DOHH2 (cell line): Measurements from ENCODE around the gene PXT1.

ENCODE experiments used
- H3F3A ChIP-seq: fragments of 200-600 bp; sonication (generic), shearing (Covaris generic); 2 replicates; pipeline ENCODE4 v1.6.0; 2016; ENCODE audit warnings: antibody characterized with exemption, mild to moderate bottlenecking; ENCODE audit not compliant: control insufficient read depth, insufficient read depth
- H3K27ac ChIP-seq: fragments of 200-600 bp; sonication (generic); 2 replicates; pipeline ENCODE4 v1.5.1; 2014; ENCODE audit warnings: low read depth, mild to moderate bottlenecking, low read length, moderate library complexity
- H3K27me3 ChIP-seq: fragments of 200-600 bp; sonication (generic); 2 replicates; pipeline ENCODE4 v1.6.1; 2014; ENCODE audit warnings: mild to moderate bottlenecking, low read length, mixed read lengths; ENCODE audit not compliant: control insufficient read depth
- H3K36me3 ChIP-seq: fragments of 200-600 bp; sonication (generic); 2 replicates; pipeline ENCODE4 v1.6.1; 2014; ENCODE audit warnings: mild to moderate bottlenecking, low read length, moderate library complexity, mixed read lengths; ENCODE audit not compliant: control insufficient read depth
- H3K4me1 ChIP-seq: fragments of 200-600 bp; sonication (generic); 2 replicates; pipeline ENCODE4 v1.6.1; 2014; ENCODE audit warnings: mild to moderate bottlenecking, low read length, mixed read lengths; ENCODE audit not compliant: control insufficient read depth
- H3K4me2 ChIP-seq: fragments of 200-600 bp; sonication (generic); 2 replicates; pipeline ENCODE4 v1.6.0; 2014; ENCODE audit warnings: mild to moderate bottlenecking, low read length, moderate library complexity
- H3K4me3 ChIP-seq: fragments of 200-600 bp; sonication (generic); 2 replicates; pipeline ENCODE4 v1.5.1; 2014; ENCODE audit warnings: mild to moderate bottlenecking, low read length, mixed read lengths
- H3K79me2 ChIP-seq: fragments of 200-600 bp; sonication (generic); 2 replicates; pipeline ENCODE4 v1.6.1; 2014; ENCODE audit warnings: mild to moderate bottlenecking, low read length, mixed read lengths; ENCODE audit not compliant: control insufficient read depth
- H3K9me2 ChIP-seq: fragments of 200-600 bp; sonication (generic); replicated peaks from 2 replicates; pipeline ENCODE4 v1.6.1; 2014; ENCODE audit warnings: mild to moderate bottlenecking, low read length, mixed read lengths; ENCODE audit not compliant: control insufficient read depth
- H3K9me3 ChIP-seq: fragments of 200-600 bp; sonication (generic); 2 replicates; pipeline ENCODE4 v1.6.1; 2014; ENCODE audit warnings: antibody characterized with exemption, low read length, mixed read lengths; ENCODE audit not compliant: control insufficient read depth, insufficient read depth
- H4K20me1 ChIP-seq: fragments of 200-600 bp; sonication (generic); 2 replicates; pipeline ENCODE4 v1.6.0; 2014; ENCODE audit warnings: low read depth, mild to moderate bottlenecking, antibody characterized with exemption, low read length, moderate library complexity; ENCODE audit not compliant: control insufficient read depth, insufficient read depth
- CTCF ChIP-seq: fragments of 200-600 bp; sonication (generic); IDR thresholded peaks from one replicate; pipeline ENCODE4 v1.5.1; 2014; ENCODE audit warnings: antibody characterized with exemption, mild to moderate bottlenecking, low read depth, low read length; ENCODE audit not compliant: poor library complexity, severe bottlenecking
- EZH2phosphoT487 ChIP-seq: fragments of 200-600 bp; sonication (generic); IDR thresholded peaks from 2 replicates; pipeline ENCODE4 v1.6.1; 2017; ENCODE audit warnings: borderline replicate concordance, mild to moderate bottlenecking, antibody characterized with exemption, low read length, moderate library complexity, mixed read lengths

Gene PXT1

GRCh38 chr6:36432151-36432671 lies 10.4 kb downstream of the PXT1 start:
- H3K4me1 ChIP-seq, result peaks cover 6% of the 10 kb centered on the region
- no peaks in the 10 kb centered on the region for H3K79me2 ChIP-seq
- TF ChIP-seq CTCF (no peak), EZH2phosphoT487 (no peak)

GRCh38 chr6:36431197-36431596 lies 11.5 kb downstream of the PXT1 start:
- Histone ChIP-seq H3K27ac (no peak overlapping the region), H3K36me3 (no peaks in the 10 kb centered on the region), H3K4me2 (no peak overlapping the region), H3K4me3 (no peak overlapping the region), H3K27me3 (no peaks in the 10 kb centered on the region), H3F3A (peaks cover 3% of the 10 kb centered on the region), H3K4me1 (peaks cover 6% of the 10 kb centered on the region), H3K9me3 (no peaks in the 10 kb centered on the region), H3K9me2 (no peaks in the 10 kb centered on the region), H4K20me1 (no peaks in the 10 kb centered on the region), H3K79me2 (no peaks in the 10 kb centered on the region)
- TF ChIP-seq CTCF, result no peak
- no peak for TF ChIP-seq EZH2phosphoT487

More at GRCh38 chr6:36432151-36432671, 10.4 kb downstream of the PXT1 start:
- Histone ChIP-seq H3K36me3 (no peaks in the 10 kb centered on the region), H3K27me3 (no peaks in the 10 kb centered on the region), H3F3A (peaks cover 3% of the 10 kb centered on the region), H4K20me1 (no peaks in the 10 kb centered on the region), H3K4me2 (no peak overlapping the region), H3K27ac (no peak overlapping the region), H3K9me3 (no peaks in the 10 kb centered on the region), H3K9me2 (no peaks in the 10 kb centered on the region), H3K4me3 (no peak overlapping the region)

GRCh38 chr6:36430351-36430750 lies 12.3 kb downstream of the PXT1 start:
- H3K9me3 ChIP-seq, result no peaks in the 10 kb centered on the region
- no peaks in the 10 kb centered on the region for H3K79me2 ChIP-seq
- no peaks in the 10 kb centered on the region for H4K20me1 ChIP-seq
- H3K9me2 ChIP-seq, result no peaks in the 10 kb centered on the region
- H3K27me3 ChIP-seq, result no peaks in the 10 kb centered on the region
- no peaks in the 10 kb centered on the region for H3K36me3 ChIP-seq
- peaks cover 6% of the 10 kb centered on the region for H3K4me1 ChIP-seq
- TF ChIP-seq CTCF (no peak), EZH2phosphoT487 (no peak)
- H3F3A ChIP-seq, result peaks cover 3% of the 10 kb centered on the region
- no peak overlapping the region for H3K4me3 ChIP-seq
- H3K4me2 ChIP-seq, result no peak overlapping the region
- H3K27ac ChIP-seq, result no peak overlapping the region
